Uterus (tissue), 4 donors: ENCODE data around the gene ZNF827. TPM values are rescaled to one million over a fixed set of nuclear protein-coding genes. Genes with fewer than 3 reads are reported as not detected.
A peak's percentile ranks its signal among the peaks of the same experiment; 100 is the strongest.

Experiments used
- DNase-seq, 2 donors: peaks; one replicate each; pipeline ENCODE4 v3.0.0-alpha.2; 2019 to 2020
- H3K27ac ChIP-seq, 2 donors: fragments of 200-600 bp; sonication (generic); 1 replicate in 1 of 2; 2 replicates in 1 of 2; pipeline ENCODE4 v1.5.1; 2016 to 2018
- H3K27me3 ChIP-seq, 2 donors: fragments of 200-600 bp; sonication (generic); one replicate each; pipeline ENCODE4 v1.5.1; 2018 to 2019; ENCODE audit warnings: control low read depth in 1 of 2
- H3K36me3 ChIP-seq, 2 donors: fragments of 200-600 bp; sonication (generic); one replicate each; pipeline ENCODE4 v1.5.1; 2019; ENCODE audit warnings: control low read depth in 1 of 2
- H3K4me1 ChIP-seq, 2 donors: fragments of 200-600 bp; sonication (generic); one replicate each; pipeline ENCODE4 v1.5.1; 2018 to 2019; ENCODE audit warnings: control low read depth in 1 of 2
- H3K4me3 ChIP-seq, 2 donors: fragments of 200-600 bp; sonication (generic); 1 replicate in 1 of 2; 2 replicates in 1 of 2; pipeline ENCODE4 v1.5.1; 2018 to 2019; ENCODE audit warnings: mild to moderate bottlenecking in 1 of 2
- H3K9me3 ChIP-seq, 2 donors: fragments of 200-600 bp; sonication (generic); one replicate each; pipeline ENCODE4 v1.5.1; 2019; ENCODE audit warnings: control low read depth in 1 of 2
- POLR2A ChIP-seq, 2 donors: fragments of 450-650 bp; IDR thresholded peaks; one replicate each; pipeline ENCODE4 v1.6.1; 2016; ENCODE audit warnings: antibody characterized with exemption in 2 of 2, mild to moderate bottlenecking in 1 of 2, moderate library complexity in 1 of 2
- intact Hi-C: fragments of 100-400 bp; cut with DNase I; formaldehyde crosslinking; loops from one replicate; pipeline ENCODE4 v1.15.1; 2023; ENCODE audit warnings: low total_unique reads
- total RNA-seq, 4 donors: library from RNA; depleted of rRNA in 3 of 4; stranded (reverse); fragments of >200 nt in 3 of 4; gene quantifications; one replicate each; pipeline versions ENCODE4 v1.1.0 to v1.2.4, GENCODE V29; 2014 to 2023
- TF ChIP-seq, protein P1 (sequence below), 4 experiments: fragments of 200-600 bp in 2 of 4; fragments of 450-650 bp in 2 of 4; sonication (generic) in 2 of 4; IDR thresholded peaks; one replicate each; pipeline ENCODE4 v1.5.1; 2016 to 2019; ENCODE audit warnings: antibody characterized with exemption in 4 of 4, mild to moderate bottlenecking in 2 of 4, moderate library complexity in 1 of 4
- donor health status: DM: yes; HTN: yes; CAD: no.

The ZNF827 gene
- total RNA-seq, 4 donors from 2014 or later, result 2.9 to 33.1 (median 14.2) TPM

DNA sequence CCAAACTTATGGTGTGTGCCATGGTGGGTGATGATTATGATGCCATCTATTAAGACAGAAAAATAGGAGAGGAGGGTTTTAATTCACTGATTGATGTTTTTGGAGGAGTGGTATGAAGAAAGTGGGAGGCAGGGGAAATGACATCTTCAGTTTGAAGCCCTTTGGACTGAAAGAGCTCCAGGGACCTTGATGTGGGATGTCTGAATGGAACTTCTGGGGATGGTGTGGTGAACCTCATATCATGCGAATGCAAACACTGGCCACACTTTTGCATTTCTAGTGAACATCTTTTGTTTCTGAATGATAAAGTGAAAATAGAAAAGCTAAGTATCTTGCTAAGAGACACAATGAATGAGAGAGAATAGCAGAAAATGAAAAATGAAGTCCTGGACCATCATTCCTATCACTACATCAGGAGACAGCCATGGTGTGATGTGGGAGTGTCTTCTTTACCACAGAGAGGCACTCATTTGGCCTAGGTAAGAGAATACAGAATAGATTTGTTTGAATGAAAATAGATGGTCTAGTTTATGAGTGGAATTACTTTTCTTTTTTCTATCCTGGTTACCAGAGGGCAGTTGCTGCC, 123.5 kb downstream of the ZNF827 start:
- Histone ChIP-seq H3K27me3 (no peaks in the 10 kb centered on the region), H3K4me3 (no peak overlapping the region), H3K4me1 (no peaks in the 10 kb centered on the region), H3K27ac (no peak overlapping the region), H3K36me3 (no peaks in the 10 kb centered on the region), H3K9me3 (no peaks in the 10 kb centered on the region)
- no peak for DNase-seq
- intact Hi-C loops, result no loop called here
- TF ChIP-seq, protein P1, sequence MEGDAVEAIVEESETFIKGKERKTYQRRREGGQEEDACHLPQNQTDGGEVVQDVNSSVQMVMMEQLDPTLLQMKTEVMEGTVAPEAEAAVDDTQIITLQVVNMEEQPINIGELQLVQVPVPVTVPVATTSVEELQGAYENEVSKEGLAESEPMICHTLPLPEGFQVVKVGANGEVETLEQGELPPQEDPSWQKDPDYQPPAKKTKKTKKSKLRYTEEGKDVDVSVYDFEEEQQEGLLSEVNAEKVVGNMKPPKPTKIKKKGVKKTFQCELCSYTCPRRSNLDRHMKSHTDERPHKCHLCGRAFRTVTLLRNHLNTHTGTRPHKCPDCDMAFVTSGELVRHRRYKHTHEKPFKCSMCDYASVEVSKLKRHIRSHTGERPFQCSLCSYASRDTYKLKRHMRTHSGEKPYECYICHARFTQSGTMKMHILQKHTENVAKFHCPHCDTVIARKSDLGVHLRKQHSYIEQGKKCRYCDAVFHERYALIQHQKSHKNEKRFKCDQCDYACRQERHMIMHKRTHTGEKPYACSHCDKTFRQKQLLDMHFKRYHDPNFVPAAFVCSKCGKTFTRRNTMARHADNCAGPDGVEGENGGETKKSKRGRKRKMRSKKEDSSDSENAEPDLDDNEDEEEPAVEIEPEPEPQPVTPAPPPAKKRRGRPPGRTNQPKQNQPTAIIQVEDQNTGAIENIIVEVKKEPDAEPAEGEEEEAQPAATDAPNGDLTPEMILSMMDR (IDR thresholded peaks at IDR 0.05), result no peak
- no peak for TF ChIP-seq POLR2A (IDR thresholded peaks at IDR 0.05)

DNA sequence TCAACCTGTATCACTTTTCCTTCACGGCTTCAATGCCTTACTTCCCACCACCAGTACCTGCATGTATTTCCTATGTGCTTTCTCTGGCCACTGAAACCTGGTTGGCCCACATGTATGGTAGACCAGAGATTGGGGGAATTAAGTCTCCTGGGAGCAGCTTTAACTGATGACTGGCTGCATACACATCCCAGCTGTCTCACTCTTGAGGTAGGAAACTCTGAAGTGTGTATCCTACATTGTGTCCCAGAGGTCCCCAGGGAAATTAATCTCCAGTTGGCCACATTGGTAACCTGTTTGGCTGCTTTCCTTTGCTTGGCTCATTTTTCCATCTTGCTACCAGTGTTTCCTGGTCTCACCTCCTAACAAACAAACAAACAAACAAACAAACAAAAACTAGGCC, 124.4 kb downstream of the ZNF827 start:
- no peak overlapping the region for H3K27ac ChIP-seq
- H3K36me3 ChIP-seq, result no peaks in the 10 kb centered on the region
- H3K4me1 ChIP-seq, result no peaks in the 10 kb centered on the region
- peaks cover 0 to 3% of the 10 kb centered on the region in 2 donors for H3K9me3 ChIP-seq
- intact Hi-C loops, result no loop called here
- no peak for TF ChIP-seq POLR2A (IDR thresholded peaks at IDR 0.05)
- TF ChIP-seq, protein P1 (IDR thresholded peaks at IDR 0.05), result no peak
- H3K4me3 ChIP-seq, result no peak overlapping the region
- no peaks in the 10 kb centered on the region for H3K27me3 ChIP-seq
- DNase-seq, result no peak

DNA sequence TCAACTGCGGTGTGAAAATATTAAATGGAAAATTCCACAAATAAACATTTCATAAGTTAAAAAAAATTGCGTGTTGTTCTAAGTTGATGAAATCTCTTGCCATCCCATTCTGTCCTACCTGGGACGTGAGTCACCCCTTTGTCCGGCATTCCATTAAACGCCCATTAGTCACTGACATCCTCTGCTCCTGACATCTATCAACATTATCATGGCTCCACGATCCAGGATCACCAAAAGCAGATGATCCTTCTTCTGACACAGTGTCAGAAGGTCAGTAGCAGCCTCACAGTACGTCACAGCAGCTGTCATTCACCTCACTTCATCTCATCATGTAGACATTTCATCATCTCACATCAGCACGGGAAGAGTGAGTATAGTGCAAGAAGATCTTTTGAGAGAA, 125.7 kb downstream of the ZNF827 start:
- Histone ChIP-seq H3K27ac (no peak overlapping the region), H3K9me3 (peaks cover 0 to 3% of the 10 kb centered on the region in 2 donors), H3K27me3 (no peaks in the 10 kb centered on the region), H3K4me1 (peaks cover 0 to 3% of the 10 kb centered on the region in 2 donors), H3K4me3 (no peak overlapping the region), H3K36me3 (no peaks in the 10 kb centered on the region)
- intact Hi-C loops, result no loop called here
- TF ChIP-seq, protein P1 (IDR thresholded peaks at IDR 0.05), result no peak
- no peak for TF ChIP-seq POLR2A (IDR thresholded peaks at IDR 0.05)
- no peak for DNase-seq

DNA sequence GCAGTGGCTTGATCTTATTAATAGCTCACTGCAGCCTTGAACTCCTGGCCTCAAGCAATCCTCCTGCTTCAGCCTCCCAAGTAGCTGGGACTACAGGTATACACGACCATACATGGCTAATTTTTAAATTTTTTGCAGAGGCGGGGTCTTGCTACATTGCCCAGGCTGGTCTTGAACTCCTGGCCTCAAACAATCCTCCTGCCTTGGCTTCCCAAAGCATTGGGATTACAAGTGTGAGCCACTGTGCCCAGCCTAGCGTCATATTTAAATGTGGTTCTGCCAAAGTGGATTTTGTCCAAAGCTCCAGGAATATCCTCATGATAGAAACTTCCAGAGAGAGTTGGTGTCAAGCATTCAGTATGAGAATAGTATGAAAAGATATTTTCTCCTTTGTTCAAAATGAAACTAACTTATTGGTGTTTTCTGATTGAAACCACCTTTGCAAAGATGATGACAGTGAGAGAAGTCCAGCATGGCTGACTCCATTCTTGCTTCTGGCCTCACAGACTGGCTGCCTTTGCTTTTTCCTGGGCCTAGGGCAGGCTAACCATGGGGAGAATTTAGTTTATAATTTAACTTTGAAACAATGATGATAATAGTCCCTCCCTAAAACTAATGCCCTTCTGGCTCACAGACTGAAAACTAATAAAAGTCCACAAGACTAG, 129.6 kb downstream of the ZNF827 start:
- DNase-seq, result no peak
- Histone ChIP-seq H3K4me3 (no peak overlapping the region), H3K27ac (peak overlapping the region; percentile 44 to 46), H3K27me3 (no peaks in the 10 kb centered on the region), H3K4me1 (peaks cover 0 to 6% of the 10 kb centered on the region in 2 donors), H3K9me3 (peaks cover 0 to 3% of the 10 kb centered on the region in 2 donors), H3K36me3 (no peaks in the 10 kb centered on the region)
- TF ChIP-seq POLR2A (IDR thresholded peaks at IDR 0.05), result no peak
- TF ChIP-seq, protein P1 (IDR thresholded peaks at IDR 0.05), result no peak
- intact Hi-C loops, result no loop called here

DNA sequence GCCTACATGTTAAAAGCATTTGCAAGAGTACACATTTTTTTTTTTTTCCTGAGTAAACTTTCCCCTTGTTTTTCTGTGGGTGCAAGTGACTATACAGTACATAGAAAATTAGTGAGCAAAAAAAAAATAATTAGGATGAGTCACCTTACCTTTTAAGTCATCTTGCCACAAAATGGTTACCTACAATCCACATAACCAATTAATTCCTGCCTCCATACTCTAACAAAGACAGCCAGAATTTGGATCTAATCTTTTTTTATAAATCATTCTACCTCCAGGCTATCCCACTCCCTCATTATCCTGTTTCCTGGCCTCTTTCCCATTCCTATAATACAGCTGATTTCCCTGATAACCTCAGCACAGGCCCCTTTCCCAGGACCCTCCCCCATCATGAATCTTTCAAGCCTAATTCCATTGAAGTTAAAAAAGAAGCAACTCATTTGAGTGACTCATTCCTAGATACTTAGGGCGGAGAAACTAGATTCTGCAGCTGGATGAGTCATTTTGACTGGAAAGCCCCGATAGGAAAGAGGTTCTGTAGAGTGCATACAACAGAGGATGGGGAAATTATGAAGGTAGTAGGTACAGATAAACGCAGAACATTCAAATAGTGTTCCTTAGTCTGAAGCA, 130.5 kb downstream of the ZNF827 start:
- no peaks in the 10 kb centered on the region for H3K27me3 ChIP-seq
- peak overlapping the region; percentile 44 to 46 for H3K27ac ChIP-seq
- peaks cover 0 to 6% of the 10 kb centered on the region in 2 donors for H3K4me1 ChIP-seq
- no peak overlapping the region for H3K4me3 ChIP-seq
- H3K9me3 ChIP-seq, result peaks cover 0 to 3% of the 10 kb centered on the region in 2 donors
- no peaks in the 10 kb centered on the region for H3K36me3 ChIP-seq
- no peak for TF ChIP-seq POLR2A (IDR thresholded peaks at IDR 0.05)
- TF ChIP-seq, protein P1 (IDR thresholded peaks at IDR 0.05), result no peak
- DNase-seq, result peak in 1 of 2 donors; percentile 30
- intact Hi-C loops, result no loop called here
